ENCODE measurements around the gene FHL2. TPM values are rescaled to one million over a fixed set of nuclear protein-coding genes. Genes with fewer than 3 reads are reported as not detected.
A peak's percentile ranks its signal among the peaks of the same experiment; 100 is the strongest.

Gene FHL2
- total and polyA plus RNA-seq, 2 of the 13 experiments (the other 11 are each of a cell fraction or from before 2014, with no cell fraction given), result 1.9 to 74.8 TPM

DNA sequence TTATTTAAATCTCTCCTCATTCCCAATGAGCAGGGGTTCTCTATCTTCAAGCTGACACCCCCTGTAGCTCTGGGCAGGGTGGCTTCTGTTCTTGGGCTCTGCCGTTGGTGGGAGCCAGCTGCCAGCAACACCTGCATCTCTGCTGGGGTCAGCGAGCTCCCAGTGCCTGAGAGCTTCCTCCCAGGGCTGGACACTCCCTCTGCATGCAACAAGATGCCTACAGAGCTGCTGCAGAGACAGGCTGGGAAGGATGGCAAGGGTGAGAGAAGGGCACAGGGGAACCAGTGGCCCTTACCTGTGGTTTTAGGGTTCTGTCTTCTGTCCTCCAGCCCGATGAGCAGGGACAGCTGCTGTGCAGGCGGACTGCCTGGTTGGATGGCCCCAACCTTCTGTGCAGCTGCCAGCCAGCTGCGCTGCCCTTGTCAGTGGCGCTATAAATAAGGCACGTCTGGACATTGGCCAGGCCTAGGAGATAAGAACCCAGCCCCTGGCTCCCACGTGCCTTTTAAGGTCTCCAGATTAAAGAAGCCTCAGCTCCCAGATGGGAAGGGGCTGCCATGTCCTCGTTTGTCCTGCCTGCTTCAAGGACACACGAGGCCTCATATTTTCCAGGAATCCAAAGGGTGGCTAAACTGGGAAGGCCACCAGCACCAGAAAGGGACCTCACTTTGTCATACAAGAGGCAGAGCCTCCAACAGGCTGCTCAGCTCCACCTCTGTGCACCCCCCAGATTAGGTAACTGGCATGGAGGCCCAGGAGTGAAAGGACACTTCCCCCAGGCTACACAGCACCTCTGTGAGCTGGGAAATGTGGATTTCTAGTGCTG lies 39.5 kb upstream of the FHL2 start:
- ChIA-PET POLR2A (no interaction called here), CTCF (ENCODE audit: low intra/inter-chr PET ratio, low total read pairs) (no interaction called here)
- Histone ChIP-seq H3K79me2 (ENCODE audit: insufficient read depth, low read length) (no peaks in the 10 kb centered on the region), H3K4me3 (replicated peaks in 1 of 3; ENCODE audit: insufficient read depth in 1 of 3, low read depth in 2 of 3, low read length in 3 of 3) (no peak overlapping the region), H3K27me3 (ENCODE audit: control insufficient read depth in 1 of 2, insufficient read depth in 2 of 2, low read length in 2 of 2) (peaks cover 1 to 11% of the 10 kb centered on the region in 2 experiments; a peak in 2 of 5 replicates), H3K36me3 (replicated peaks in 1 of 2; ENCODE audit: control insufficient read depth in 1 of 2, insufficient read depth in 2 of 2, low read length in 2 of 2) (no peaks in the 10 kb centered on the region), H4K20me1 (ENCODE audit: insufficient read depth, low read length) (no peaks in the 10 kb centered on the region), H3K27ac (ENCODE audit: extremely low read length, insufficient read depth, low read length) (no peak overlapping the region), H3K9ac (ENCODE audit: insufficient read depth, low read depth, low read length) (no peak overlapping the region), H3K9me3 (ENCODE audit: low read length) (no peaks in the 10 kb centered on the region), H3K4me1 (ENCODE audit: insufficient read depth, low read length) (peaks cover 16% of the 10 kb centered on the region), H3K4me2 (ENCODE audit: low read depth, low read length) (peak overlapping the region; percentile 30; the same call in 1 of the 2 replicates), H2AFZ (ENCODE audit: low read length) (no peak overlapping the region)
- WGBS (ENCODE audit: low lambda C conversion rate), result 14% methylated on average over 10 of the region's 10 CpGs
- in situ Hi-C loops (cut with HindIII; ENCODE audit: extremely low pct_ligation_motif_present, low pct_unique_long_range_greater_than_20kb) (no loop called here), intact Hi-C loops (cut with micrococcal nuclease; ENCODE audit: unreplicated experiment) (no loop called here)
- FAIRE-seq (no peak), ATAC-seq (peak; percentile 84), DNase-seq (ENCODE audit: low spot score) (no peak)
- no TSS peak for BruUV-seq (replicated peaks)
- TF ChIP-seq ZXDC (CRISPR knock-in tag; IDR thresholded peaks at IDR 0.05) (0 out of 2 replicates have a peak, but pooled peaks have one; percentile 45), ZSCAN21 (CRISPR knock-in tag; IDR thresholded peaks at IDR 0.05; ENCODE audit: borderline replicate concordance) (no peak), ZNF768 (CRISPR knock-in tag; IDR thresholded peaks at IDR 0.05) (0 out of 2 replicates have a peak, but pooled peaks have one; percentile 48), IRX3 (CRISPR knock-in tag; IDR thresholded peaks at IDR 0.05; ENCODE audit: borderline replicate concordance, low read depth) (no peak), ZBTB33 (CRISPR knock-in tag; IDR thresholded peaks at IDR 0.05) (0 out of 2 replicates have a peak, but pooled peaks have one; percentile 19)
- TF ChIP-seq, protein P1, sequence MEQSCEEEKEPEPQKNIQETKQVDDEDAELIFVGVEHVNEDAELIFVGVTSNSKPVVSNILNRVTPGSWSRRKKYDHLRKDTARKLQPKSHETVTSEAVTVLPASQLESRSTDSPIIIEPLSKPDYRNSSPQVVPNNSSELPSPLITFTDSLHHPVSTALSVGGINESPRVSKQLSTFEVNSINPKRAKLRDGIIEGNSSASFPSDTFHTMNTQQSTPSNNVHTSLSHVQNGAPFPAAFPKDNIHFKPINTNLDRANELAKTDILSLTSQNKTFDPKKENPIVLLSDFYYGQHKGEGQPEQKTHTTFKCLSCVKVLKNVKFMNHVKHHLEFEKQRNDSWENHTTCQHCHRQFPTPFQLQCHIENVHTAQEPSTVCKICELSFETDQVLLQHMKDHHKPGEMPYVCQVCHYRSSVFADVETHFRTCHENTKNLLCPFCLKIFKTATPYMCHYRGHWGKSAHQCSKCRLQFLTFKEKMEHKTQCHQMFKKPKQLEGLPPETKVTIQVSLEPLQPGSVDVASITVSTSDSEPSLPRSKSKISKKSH (CRISPR knock-in tag; IDR thresholded peaks at IDR 0.05; ENCODE audit: borderline replicate concordance), result 0 out of 2 replicates have a peak, but pooled peaks have one; percentile 29
- TF ChIP-seq, protein P2, sequence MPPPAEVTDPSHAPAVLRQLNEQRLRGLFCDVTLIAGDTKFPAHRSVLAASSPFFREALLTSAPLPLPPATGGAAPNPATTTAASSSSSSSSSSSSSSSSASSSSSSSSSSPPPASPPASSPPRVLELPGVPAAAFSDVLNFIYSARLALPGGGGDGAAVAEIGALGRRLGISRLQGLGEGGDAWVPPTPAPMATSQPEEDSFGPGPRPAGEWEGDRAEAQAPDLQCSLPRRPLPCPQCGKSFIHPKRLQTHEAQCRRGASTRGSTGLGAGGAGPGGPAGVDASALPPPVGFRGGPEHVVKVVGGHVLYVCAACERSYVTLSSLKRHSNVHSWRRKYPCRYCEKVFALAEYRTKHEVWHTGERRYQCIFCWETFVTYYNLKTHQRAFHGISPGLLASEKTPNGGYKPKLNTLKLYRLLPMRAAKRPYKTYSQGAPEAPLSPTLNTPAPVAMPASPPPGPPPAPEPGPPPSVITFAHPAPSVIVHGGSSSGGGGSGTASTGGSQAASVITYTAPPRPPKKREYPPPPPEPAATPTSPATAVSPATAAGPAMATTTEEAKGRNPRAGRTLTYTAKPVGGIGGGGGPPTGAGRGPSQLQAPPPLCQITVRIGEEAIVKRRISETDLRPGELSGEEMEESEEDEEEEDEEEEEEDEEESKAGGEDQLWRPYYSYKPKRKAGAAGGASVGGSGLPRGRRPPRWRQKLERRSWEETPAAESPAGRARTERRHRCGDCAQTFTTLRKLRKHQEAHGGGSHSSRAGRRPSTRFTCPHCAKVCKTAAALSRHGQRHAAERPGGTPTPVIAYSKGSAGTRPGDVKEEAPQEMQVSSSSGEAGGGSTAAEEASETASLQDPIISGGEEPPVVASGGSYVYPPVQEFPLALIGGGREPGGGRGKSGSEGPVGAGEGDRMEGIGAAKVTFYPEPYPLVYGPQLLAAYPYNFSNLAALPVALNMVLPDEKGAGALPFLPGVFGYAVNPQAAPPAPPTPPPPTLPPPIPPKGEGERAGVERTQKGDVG (CRISPR knock-in tag; IDR thresholded peaks at IDR 0.05; ENCODE audit: borderline replicate concordance), result 0 out of 2 replicates have a peak, but pooled peaks have one; percentile 39

Data from HepG2 (cell line).